ENCODE data around the gene ACAN.

Gene ACAN

DNA sequence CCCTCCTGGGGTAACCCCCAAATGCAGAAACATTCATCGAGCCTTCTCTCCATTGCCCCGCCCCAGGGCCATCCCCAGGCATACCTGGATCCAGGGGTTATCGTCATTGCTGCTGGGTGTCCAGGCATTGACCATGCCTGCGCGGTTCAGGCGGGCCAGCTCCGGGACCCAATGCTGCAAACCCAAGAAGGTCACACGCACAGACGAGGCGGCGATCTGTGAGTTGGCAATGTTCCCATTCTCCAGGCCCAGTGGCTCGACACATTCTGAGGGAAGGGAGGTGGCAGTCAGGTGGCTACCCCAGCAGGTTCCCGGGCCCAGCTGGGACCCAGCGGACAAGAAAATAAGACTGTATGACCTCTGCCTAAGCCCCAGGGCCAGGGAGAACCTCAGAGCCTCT is 103.9 kb downstream of the ACAN start:
- Histone ChIP-seq H3K27me3 (replicated peaks; ENCODE audit: insufficient read depth, low read length) (no peaks in the 10 kb centered on the region), H3F3A (ENCODE audit: insufficient read depth, low read length) (no peaks in the 10 kb centered on the region), H3K27ac (ENCODE audit: low read length) (no peak overlapping the region), H3K9ac (ENCODE audit: low read length) (no peak overlapping the region), H3K4me2 (ENCODE audit: low read depth, low read length) (no peak overlapping the region), H3K36me3 (replicated peaks; ENCODE audit: insufficient read depth, low read length) (no peaks in the 10 kb centered on the region), H3K79me2 (ENCODE audit: low read length) (no peaks in the 10 kb centered on the region), H2AFZ (ENCODE audit: low read length) (no peak overlapping the region), H4K20me1 (ENCODE audit: insufficient read depth, low read length) (no peaks in the 10 kb centered on the region), H3K4me3 (ENCODE audit: low read length) (no peak overlapping the region), H3K4me1 (ENCODE audit: low read length) (peaks cover 1% of the 10 kb centered on the region; the same call in 1 of the 2 replicates), H3K9me2 (replicated peaks; ENCODE audit: insufficient read depth, low read length) (no peaks in the 10 kb centered on the region), H3K9me3 (replicated peaks; ENCODE audit: insufficient read depth, low read length) (no peaks in the 10 kb centered on the region)
- TF ChIP-seq EZH2phosphoT487 (IDR thresholded peaks at IDR 0.05; ENCODE audit: low read length) (no peak), EZH2 (optimal IDR thresholded peaks at IDR 0.05; ENCODE audit: low read depth, low read length) (no peak)
- no peak for DNase-seq

DNA sequence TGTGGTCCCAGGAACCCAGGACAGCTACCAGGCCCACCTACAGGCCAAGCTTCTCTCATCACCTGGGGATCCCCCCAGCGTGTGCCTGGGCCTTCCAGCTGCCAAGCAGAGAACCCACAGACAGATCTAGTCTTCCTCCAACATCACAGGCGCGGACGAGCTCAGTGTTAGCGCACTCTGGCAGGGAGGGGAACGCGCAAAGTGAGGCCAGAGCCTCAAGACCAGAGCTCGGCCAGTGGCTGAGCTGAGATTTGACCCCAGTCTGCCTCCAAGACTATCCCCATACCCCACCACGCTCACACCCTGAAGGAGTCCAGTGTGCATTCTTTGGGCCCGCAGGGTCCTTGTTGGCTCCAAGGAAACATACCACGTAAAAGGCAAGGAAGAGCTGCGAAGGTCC is 104.9 kb downstream of the ACAN start:
- no peak for DNase-seq
- no peaks in the 10 kb centered on the region for H3K9me3 ChIP-seq (replicated peaks; ENCODE audit: insufficient read depth, low read length)
- H3K9ac ChIP-seq (ENCODE audit: low read length) = no peak overlapping the region
- TF ChIP-seq EZH2phosphoT487 (IDR thresholded peaks at IDR 0.05; ENCODE audit: low read length) = no peak
- no peak for TF ChIP-seq EZH2 (optimal IDR thresholded peaks at IDR 0.05; ENCODE audit: low read depth, low read length)
- TF ChIP-seq, protein P1, sequence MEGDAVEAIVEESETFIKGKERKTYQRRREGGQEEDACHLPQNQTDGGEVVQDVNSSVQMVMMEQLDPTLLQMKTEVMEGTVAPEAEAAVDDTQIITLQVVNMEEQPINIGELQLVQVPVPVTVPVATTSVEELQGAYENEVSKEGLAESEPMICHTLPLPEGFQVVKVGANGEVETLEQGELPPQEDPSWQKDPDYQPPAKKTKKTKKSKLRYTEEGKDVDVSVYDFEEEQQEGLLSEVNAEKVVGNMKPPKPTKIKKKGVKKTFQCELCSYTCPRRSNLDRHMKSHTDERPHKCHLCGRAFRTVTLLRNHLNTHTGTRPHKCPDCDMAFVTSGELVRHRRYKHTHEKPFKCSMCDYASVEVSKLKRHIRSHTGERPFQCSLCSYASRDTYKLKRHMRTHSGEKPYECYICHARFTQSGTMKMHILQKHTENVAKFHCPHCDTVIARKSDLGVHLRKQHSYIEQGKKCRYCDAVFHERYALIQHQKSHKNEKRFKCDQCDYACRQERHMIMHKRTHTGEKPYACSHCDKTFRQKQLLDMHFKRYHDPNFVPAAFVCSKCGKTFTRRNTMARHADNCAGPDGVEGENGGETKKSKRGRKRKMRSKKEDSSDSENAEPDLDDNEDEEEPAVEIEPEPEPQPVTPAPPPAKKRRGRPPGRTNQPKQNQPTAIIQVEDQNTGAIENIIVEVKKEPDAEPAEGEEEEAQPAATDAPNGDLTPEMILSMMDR (IDR thresholded peaks at IDR 0.05; ENCODE audit: low read length) = no peak
- H3K4me3 ChIP-seq (ENCODE audit: low read length) = no peak overlapping the region
- H3K4me2 ChIP-seq (ENCODE audit: low read depth, low read length) = no peak overlapping the region
- no peaks in the 10 kb centered on the region for H3F3A ChIP-seq (ENCODE audit: insufficient read depth, low read length)
- H2AFZ ChIP-seq (ENCODE audit: low read length) = no peak overlapping the region
- H3K4me1 ChIP-seq (ENCODE audit: low read length) = peaks cover 7% of the 10 kb centered on the region; the same call in 1 of the 2 replicates
- no peaks in the 10 kb centered on the region for H3K79me2 ChIP-seq (ENCODE audit: low read length)
- no peaks in the 10 kb centered on the region for H3K36me3 ChIP-seq (replicated peaks; ENCODE audit: insufficient read depth, low read length)
- no peak overlapping the region for H3K27ac ChIP-seq (ENCODE audit: low read length)
- H3K9me2 ChIP-seq (replicated peaks; ENCODE audit: insufficient read depth, low read length) = no peaks in the 10 kb centered on the region
- H4K20me1 ChIP-seq (ENCODE audit: insufficient read depth, low read length) = no peaks in the 10 kb centered on the region
- no peaks in the 10 kb centered on the region for H3K27me3 ChIP-seq (replicated peaks; ENCODE audit: insufficient read depth, low read length)

DNA sequence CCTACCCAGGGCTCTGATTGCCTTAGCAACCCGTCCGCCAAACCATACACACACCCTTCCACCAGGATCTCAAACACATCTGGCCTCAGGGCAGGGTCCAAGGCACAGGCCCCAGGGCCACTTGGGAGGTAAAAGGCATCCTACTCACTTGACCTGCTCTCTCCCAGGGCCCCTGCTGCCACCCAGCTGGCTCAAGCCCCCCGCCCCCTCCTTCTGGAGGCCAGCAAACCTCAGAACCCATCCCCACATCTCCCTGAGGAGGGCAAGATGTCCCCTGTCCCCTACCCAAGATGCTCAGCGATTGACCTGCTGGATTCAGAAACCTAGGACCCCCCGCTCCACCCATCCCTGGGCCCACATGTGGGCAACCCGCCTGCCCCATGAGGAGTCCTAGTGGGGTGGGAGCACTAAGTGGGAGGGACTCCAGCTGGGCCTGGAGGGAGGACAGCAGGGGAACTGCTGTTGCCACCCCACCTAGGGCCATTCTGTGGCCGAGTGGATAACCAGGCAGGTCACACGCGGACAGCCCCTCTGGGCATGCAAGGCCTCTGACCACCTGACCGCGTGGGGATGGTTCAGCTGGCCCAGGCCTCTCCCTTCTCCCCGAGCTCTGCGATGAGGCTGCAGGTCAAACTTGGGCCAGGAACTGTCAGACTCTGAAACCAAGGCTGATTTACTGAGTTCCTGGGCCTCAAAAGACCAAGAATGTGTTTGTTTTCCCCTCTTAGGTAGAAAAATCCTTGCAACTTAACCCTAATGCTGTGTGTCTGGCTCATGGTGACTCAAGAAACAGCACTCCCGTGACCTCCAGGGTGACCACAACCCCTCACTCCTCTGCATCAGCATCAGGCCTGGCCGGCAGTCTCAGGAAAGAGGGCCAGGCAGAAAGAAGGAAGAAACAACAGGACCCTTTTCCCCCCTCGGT is 105.7 kb downstream of the ACAN start:
- no peak overlapping the region for H3K9ac ChIP-seq (ENCODE audit: low read length)
- H3K4me1 ChIP-seq (ENCODE audit: low read length) = peaks cover 7% of the 10 kb centered on the region; the same call in 1 of the 2 replicates
- no peak for DNase-seq
- no peak for TF ChIP-seq EZH2phosphoT487 (IDR thresholded peaks at IDR 0.05; ENCODE audit: low read length)
- TF ChIP-seq EZH2 (optimal IDR thresholded peaks at IDR 0.05; ENCODE audit: low read depth, low read length) = no peak
- TF ChIP-seq, protein P1 (IDR thresholded peaks at IDR 0.05; ENCODE audit: low read length) = no peak
- H3K36me3 ChIP-seq (replicated peaks; ENCODE audit: insufficient read depth, low read length) = no peaks in the 10 kb centered on the region
- no peak overlapping the region for H3K4me2 ChIP-seq (ENCODE audit: low read depth, low read length)
- H3F3A ChIP-seq (ENCODE audit: insufficient read depth, low read length) = no peaks in the 10 kb centered on the region
- H3K9me3 ChIP-seq (replicated peaks; ENCODE audit: insufficient read depth, low read length) = no peaks in the 10 kb centered on the region
- H3K27me3 ChIP-seq (replicated peaks; ENCODE audit: insufficient read depth, low read length) = no peaks in the 10 kb centered on the region
- H2AFZ ChIP-seq (ENCODE audit: low read length) = no peak overlapping the region
- no peak overlapping the region for H3K27ac ChIP-seq (ENCODE audit: low read length)
- H3K79me2 ChIP-seq (ENCODE audit: low read length) = no peaks in the 10 kb centered on the region
- H3K4me3 ChIP-seq (ENCODE audit: low read length) = no peak overlapping the region
- H3K9me2 ChIP-seq (replicated peaks; ENCODE audit: insufficient read depth, low read length) = no peaks in the 10 kb centered on the region
- H4K20me1 ChIP-seq (ENCODE audit: insufficient read depth, low read length) = no peaks in the 10 kb centered on the region

All from MM.1S (cell line).